Neutrophil (primary cell): ENCODE results near the gene FYTTD1.

Experiments used
- H3K27ac ChIP-seq: fragments of 200-600 bp; sonication (generic); 2 replicates; pipeline ENCODE4 v1.5.1; 2016; ENCODE audit warnings: mild to moderate bottlenecking, moderate library complexity
- H3K27me3 ChIP-seq: fragments of 200-600 bp; sonication (generic); 2 replicates; pipeline ENCODE4 v1.6.0; 2016; ENCODE audit warnings: mild to moderate bottlenecking
- H3K36me3 ChIP-seq: fragments of 200-600 bp; sonication (generic); 2 replicates; pipeline ENCODE4 v1.5.1; 2017
- H3K4me1 ChIP-seq, 2 experiments: fragments of 200-600 bp in 1 of 2; sonication (generic) in 1 of 2; 1 replicate in 1 of 2; 2 replicates in 1 of 2; pipeline versions ENCODE4 v1.5.1 to v1.6.1; 2013 to 2016; ENCODE audit warnings: low read depth in 1 of 2, low read length in 1 of 2, mild to moderate bottlenecking in 1 of 2, moderate library complexity in 1 of 2; ENCODE audit not compliant: control insufficient read depth in 1 of 2, insufficient read depth in 1 of 2
- H3K4me3 ChIP-seq, 2 experiments: fragments of 200-600 bp in 1 of 2; sonication (generic) in 1 of 2; 1 replicate in 1 of 2; 2 replicates in 1 of 2; pipeline ENCODE4 v1.5.1; 2013 to 2016; ENCODE audit warnings: low read depth in 1 of 2, low read length in 1 of 2, mild to moderate bottlenecking in 1 of 2, moderate library complexity in 1 of 2
- H3K9me3 ChIP-seq: fragments of 200-600 bp; sonication (generic); 2 replicates; pipeline ENCODE4 v1.5.1; 2016
- TF ChIP-seq, protein P1 (sequence below): fragments of 200-600 bp; sonication (generic); IDR thresholded peaks from 2 replicates; pipeline ENCODE4 v1.5.1; 2016; ENCODE audit warnings: antibody characterized with exemption

Gene FYTTD1

GRCh38 chr3:197734667-197735318 is 14.9 kb upstream of the FYTTD1 start:
- peaks cover 27 to 29% of the 10 kb centered on the region in 2 experiments for H3K4me1 ChIP-seq
- H3K36me3 ChIP-seq = no peaks in the 10 kb centered on the region
- H3K27me3 ChIP-seq = no peaks in the 10 kb centered on the region
- H3K27ac ChIP-seq = peak overlapping the region; percentile 77
- TF ChIP-seq, protein P1, sequence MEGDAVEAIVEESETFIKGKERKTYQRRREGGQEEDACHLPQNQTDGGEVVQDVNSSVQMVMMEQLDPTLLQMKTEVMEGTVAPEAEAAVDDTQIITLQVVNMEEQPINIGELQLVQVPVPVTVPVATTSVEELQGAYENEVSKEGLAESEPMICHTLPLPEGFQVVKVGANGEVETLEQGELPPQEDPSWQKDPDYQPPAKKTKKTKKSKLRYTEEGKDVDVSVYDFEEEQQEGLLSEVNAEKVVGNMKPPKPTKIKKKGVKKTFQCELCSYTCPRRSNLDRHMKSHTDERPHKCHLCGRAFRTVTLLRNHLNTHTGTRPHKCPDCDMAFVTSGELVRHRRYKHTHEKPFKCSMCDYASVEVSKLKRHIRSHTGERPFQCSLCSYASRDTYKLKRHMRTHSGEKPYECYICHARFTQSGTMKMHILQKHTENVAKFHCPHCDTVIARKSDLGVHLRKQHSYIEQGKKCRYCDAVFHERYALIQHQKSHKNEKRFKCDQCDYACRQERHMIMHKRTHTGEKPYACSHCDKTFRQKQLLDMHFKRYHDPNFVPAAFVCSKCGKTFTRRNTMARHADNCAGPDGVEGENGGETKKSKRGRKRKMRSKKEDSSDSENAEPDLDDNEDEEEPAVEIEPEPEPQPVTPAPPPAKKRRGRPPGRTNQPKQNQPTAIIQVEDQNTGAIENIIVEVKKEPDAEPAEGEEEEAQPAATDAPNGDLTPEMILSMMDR = no peak
- H3K4me3 ChIP-seq = peak overlapping the region in 1 of 2 experiments; percentile 96
- H3K9me3 ChIP-seq = no peaks in the 10 kb centered on the region

DNA sequence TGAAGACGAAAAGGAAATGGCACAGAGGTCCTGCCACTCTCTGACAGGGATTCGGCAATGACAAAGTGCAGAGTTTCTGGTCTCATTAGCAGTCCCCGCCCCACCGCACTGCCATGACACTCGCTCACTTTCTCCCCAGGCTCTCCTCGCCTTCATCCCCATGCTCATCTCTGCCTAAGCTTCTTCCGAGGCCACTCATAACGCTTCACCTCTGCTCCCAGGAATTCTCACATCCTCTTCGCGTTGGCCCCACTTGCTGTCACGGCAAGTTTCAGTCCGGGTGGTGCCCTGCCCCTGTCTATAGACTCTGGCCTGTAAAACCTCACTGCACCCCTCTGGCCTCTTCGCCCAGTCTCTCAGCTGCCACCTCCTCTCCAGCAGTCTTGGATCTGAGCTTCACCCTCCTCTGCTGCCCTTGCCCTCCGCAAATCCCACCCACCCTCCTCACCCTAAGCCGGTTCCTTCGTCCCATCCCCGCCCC is 13.6 kb upstream of the FYTTD1 start:
- Histone ChIP-seq H3K4me1 (peaks cover 27 to 29% of the 10 kb centered on the region in 2 experiments), H3K9me3 (no peaks in the 10 kb centered on the region), H3K36me3 (no peaks in the 10 kb centered on the region), H3K27ac (peak overlapping the region; percentile 85), H3K4me3 (peak overlapping the region; percentile 85 to 96), H3K27me3 (no peaks in the 10 kb centered on the region)
- TF ChIP-seq, protein P1 = no peak

DNA sequence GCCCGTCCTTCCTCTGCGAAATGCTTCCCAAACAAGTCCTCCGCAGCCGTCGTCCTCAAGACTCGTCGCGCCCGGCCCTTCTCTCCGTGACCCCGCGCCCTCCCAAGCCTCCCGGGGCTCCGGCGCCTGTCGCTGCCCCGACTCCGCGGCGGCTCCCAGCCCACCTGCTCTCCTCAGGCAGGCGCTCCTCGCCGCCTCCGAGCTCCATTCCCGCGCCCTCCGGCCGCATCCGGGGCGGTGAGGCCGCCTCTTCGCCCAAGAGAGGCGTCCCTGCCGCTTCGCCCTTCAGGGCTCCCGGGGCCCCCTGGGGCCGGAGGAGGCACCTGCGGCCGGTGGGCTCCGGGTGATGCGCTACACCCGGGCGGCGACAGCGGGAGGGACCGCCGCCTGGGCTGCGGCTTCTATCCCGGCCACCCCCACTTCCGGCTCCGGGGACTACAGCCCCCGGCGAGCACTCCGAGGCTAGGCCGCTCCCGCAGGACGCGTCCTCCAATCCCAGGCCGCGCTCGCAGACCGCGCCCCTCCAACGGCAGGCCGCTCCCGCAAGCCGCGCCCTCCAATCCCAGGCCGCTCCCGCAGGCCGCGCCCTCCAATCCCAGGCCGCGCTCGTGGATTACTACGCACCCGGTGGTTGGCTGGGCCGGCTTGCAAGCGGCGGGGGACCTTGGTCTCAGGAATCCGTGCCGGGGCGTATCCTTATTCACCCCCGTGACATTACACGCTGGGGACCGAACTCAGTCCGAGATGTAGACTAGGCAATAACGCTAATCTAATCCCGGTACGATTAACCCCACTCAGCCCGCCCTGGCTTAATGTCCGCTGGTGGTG is 13.0 kb upstream of the FYTTD1 start, which contains the start of gene RUBCN:
RUBCN (minus strand) TSS at position 414 of the 828 bp plus-strand sequence; CDS start at position 229, 185 bp downstream.
- peaks cover 27 to 29% of the 10 kb centered on the region in 2 experiments for H3K4me1 ChIP-seq
- H3K36me3 ChIP-seq = no peaks in the 10 kb centered on the region
- TF ChIP-seq, protein P1 = peak; percentile 41
- peak within 1 kb of the TSS; percentile 85 to 96 for H3K4me3 ChIP-seq
- no peaks in the 10 kb centered on the region for H3K9me3 ChIP-seq
- H3K27ac ChIP-seq = peak within 1 kb of the TSS; percentile 85
- H3K27me3 ChIP-seq = no peaks in the 10 kb centered on the region

- H3K36me3 ChIP-seq = no peaks in the 10 kb centered on the region
- TF ChIP-seq, protein P1 = no peak
- H3K9me3 ChIP-seq = no peaks in the 10 kb centered on the region
Measured at GRCh38 chr3:197737319-197737649, 12.4 kb upstream of the FYTTD1 start.

GRCh38 chr3:197737749-197738462 is 11.8 kb upstream of the FYTTD1 start:
- H3K27ac ChIP-seq = peak overlapping the region; percentile 85
- peaks cover 27 to 29% of the 10 kb centered on the region in 2 experiments for H3K4me1 ChIP-seq
- no peaks in the 10 kb centered on the region for H3K27me3 ChIP-seq
- no peaks in the 10 kb centered on the region for H3K9me3 ChIP-seq
- no peaks in the 10 kb centered on the region for H3K36me3 ChIP-seq
- peak overlapping the region in 1 of 2 experiments; percentile 85 for H3K4me3 ChIP-seq
- TF ChIP-seq, protein P1 = no peak

More at GRCh38 chr3:197737319-197737649, 12.4 kb upstream of the FYTTD1 start:
- Histone ChIP-seq H3K4me3 (peak overlapping the region; percentile 85 to 96), H3K27me3 (no peaks in the 10 kb centered on the region), H3K27ac (peak overlapping the region; percentile 85), H3K4me1 (peaks cover 27 to 29% of the 10 kb centered on the region in 2 experiments)
